ENCODE data around the gene DUSP28. TPM values are rescaled to one million over a fixed set of nuclear protein-coding genes. Genes with fewer than 3 reads are reported as not detected.

Gene DUSP28
- total RNA-seq, 1 donor from 2014 or later, result 72.3 TPM

DNA sequence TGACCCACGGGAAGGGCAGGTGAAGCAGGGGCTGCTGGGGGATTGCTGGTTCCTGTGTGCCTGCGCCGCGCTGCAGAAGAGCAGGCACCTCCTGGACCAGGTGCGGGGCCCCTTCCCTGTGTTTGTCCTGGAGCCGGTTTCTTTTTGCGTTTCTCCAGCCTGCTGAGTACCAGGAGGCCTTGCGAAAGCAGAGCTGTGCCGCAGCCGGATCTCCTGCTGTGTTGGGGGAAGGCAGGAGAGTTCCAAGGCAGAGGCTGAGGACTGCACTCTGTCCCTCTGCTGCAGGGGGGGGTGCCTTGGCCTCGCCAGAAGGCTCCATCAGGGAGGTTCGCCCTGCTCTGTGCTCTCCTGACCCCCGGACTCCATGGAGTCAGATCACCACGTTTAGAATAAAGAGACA, 29.2 kb downstream of the DUSP28 start:
- no peak for DNase-seq (ENCODE audit: low spot score in 2 of 2)
- TF ChIP-seq, protein P1, sequence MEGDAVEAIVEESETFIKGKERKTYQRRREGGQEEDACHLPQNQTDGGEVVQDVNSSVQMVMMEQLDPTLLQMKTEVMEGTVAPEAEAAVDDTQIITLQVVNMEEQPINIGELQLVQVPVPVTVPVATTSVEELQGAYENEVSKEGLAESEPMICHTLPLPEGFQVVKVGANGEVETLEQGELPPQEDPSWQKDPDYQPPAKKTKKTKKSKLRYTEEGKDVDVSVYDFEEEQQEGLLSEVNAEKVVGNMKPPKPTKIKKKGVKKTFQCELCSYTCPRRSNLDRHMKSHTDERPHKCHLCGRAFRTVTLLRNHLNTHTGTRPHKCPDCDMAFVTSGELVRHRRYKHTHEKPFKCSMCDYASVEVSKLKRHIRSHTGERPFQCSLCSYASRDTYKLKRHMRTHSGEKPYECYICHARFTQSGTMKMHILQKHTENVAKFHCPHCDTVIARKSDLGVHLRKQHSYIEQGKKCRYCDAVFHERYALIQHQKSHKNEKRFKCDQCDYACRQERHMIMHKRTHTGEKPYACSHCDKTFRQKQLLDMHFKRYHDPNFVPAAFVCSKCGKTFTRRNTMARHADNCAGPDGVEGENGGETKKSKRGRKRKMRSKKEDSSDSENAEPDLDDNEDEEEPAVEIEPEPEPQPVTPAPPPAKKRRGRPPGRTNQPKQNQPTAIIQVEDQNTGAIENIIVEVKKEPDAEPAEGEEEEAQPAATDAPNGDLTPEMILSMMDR (IDR thresholded peaks at IDR 0.05), result no peak
- peaks cover 9 to 31% of the 10 kb centered on the region in 2 donors for H3K36me3 ChIP-seq
- H3K4me3 ChIP-seq, result no peak overlapping the region
- no peaks in the 10 kb centered on the region for H3K27me3 ChIP-seq
- no peak overlapping the region for H3K27ac ChIP-seq
- H3K9me3 ChIP-seq, result no peaks in the 10 kb centered on the region
- intact Hi-C loops (cut with DNase I), result no loop called here
- peaks cover 20 to 27% of the 10 kb centered on the region in 2 donors for H3K4me1 ChIP-seq

GRCh38 chr2:240589850-240590525, 29.8 kb downstream of the DUSP28 start:
- TF ChIP-seq, protein P1 (IDR thresholded peaks at IDR 0.05), result no peak
- no peak for DNase-seq (ENCODE audit: low spot score in 2 of 2)
- Histone ChIP-seq H3K27ac (no peak overlapping the region), H3K4me1 (peaks cover 16 to 21% of the 10 kb centered on the region in 2 donors), H3K4me3 (no peak overlapping the region), H3K9me3 (no peaks in the 10 kb centered on the region), H3K36me3 (peaks cover 9 to 31% of the 10 kb centered on the region in 2 donors), H3K27me3 (no peaks in the 10 kb centered on the region)
- intact Hi-C loops (cut with DNase I), result no loop called here

DNA sequence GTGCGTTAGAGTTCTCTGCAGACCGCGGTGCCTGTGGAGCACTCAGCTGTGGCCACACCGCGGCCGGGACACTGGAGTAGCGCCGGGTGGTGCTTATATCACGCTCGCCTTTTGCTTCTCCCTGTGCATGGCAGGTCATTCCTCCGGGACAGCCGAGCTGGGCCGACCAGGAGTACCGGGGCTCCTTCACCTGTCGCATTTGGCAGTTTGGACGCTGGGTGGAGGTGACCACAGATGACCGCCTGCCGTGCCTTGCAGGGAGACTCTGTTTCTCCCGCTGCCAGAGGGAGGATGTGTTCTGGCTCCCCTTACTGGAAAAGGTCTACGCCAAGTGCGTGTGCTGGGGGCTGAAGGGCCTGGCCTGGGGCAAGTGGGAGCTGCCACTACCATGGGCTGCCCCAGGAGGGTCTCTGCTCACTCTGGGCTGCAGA, 30.5 kb downstream of the DUSP28 start:
- TF ChIP-seq, protein P1 (IDR thresholded peaks at IDR 0.05), result no peak
- no peak overlapping the region for H3K27ac ChIP-seq
- peak in 1 of 2 donors; percentile 3 for DNase-seq (ENCODE audit: low spot score in 2 of 2)
- no peaks in the 10 kb centered on the region for H3K9me3 ChIP-seq
- peaks cover 11 to 22% of the 10 kb centered on the region in 2 donors for H3K4me1 ChIP-seq
- H3K27me3 ChIP-seq, result no peaks in the 10 kb centered on the region
- no peak overlapping the region for H3K4me3 ChIP-seq
- intact Hi-C loops (cut with DNase I), result no loop called here
- H3K36me3 ChIP-seq, result peaks cover 9 to 31% of the 10 kb centered on the region in 2 donors

DNA sequence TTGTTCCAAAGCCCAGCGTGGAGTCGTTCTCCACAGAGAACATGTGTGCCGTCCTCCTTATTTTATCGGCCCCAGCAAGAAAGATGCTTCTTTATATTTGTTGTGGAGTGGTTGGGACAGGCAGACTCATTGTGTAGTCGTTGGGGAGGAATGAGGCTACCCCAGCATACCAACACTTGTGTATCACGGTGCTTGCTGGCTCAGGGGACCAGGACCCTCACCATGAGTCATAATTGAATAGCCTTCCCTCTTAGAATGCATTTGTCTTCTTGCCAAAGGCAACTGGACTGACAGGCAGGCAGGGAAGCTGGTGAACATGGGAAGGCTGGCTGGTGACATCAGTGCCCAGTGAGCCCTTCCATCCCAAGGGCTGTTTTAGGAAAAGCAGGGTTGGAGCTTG, 31.1 kb downstream of the DUSP28 start:
- Histone ChIP-seq H3K9me3 (no peaks in the 10 kb centered on the region), H3K4me3 (no peak overlapping the region), H3K4me1 (peaks cover 12 to 27% of the 10 kb centered on the region in 2 donors), H3K27ac (no peak overlapping the region), H3K36me3 (peaks cover 9 to 31% of the 10 kb centered on the region in 2 donors), H3K27me3 (no peaks in the 10 kb centered on the region)
- TF ChIP-seq, protein P1 (IDR thresholded peaks at IDR 0.05), result no peak
- intact Hi-C loops (cut with DNase I), result no loop called here
- no peak for DNase-seq (ENCODE audit: low spot score in 2 of 2)

- Histone ChIP-seq H3K4me3 (no peak overlapping the region), H3K36me3 (peaks cover 9 to 31% of the 10 kb centered on the region in 2 donors), H3K27ac (no peak overlapping the region), H3K27me3 (no peaks in the 10 kb centered on the region), H3K9me3 (no peaks in the 10 kb centered on the region), H3K4me1 (peaks cover 15 to 33% of the 10 kb centered on the region in 2 donors)
- intact Hi-C loops (cut with DNase I), result no loop called here
- peak in 1 of 2 donors; percentile 7 for DNase-seq (ENCODE audit: low spot score in 2 of 2)
- TF ChIP-seq, protein P1 (IDR thresholded peaks at IDR 0.05), result no peak
Measured at GRCh38 chr2:240591784-240592183, 31.6 kb downstream of the DUSP28 start.
